Sigmoid colon (tissue), 4 donors: ENCODE results near the gene MIF.

Experiments used
- CTCF ChIP-seq, 4 experiments: fragments of 450-650 bp in 3 of 4; fragments of 200-600 bp in 1 of 4; IDR thresholded peaks; one replicate each; pipeline ENCODE4 v1.5.1; 2016 to 2019; ENCODE audit warnings: antibody characterized with exemption in 4 of 4, mild to moderate bottlenecking in 3 of 4, moderate library complexity in 2 of 4
- EP300 ChIP-seq, 4 donors: sonication (generic); formaldehyde crosslinking; IDR thresholded peaks; one replicate each; pipeline ENCODE4 v1.6.1; 2017; ENCODE audit warnings: antibody characterized with exemption in 4 of 4
- POLR2A ChIP-seq, 2 donors: fragments of 450-650 bp; IDR thresholded peaks; one replicate each; pipeline ENCODE4 v1.6.1; 2016; ENCODE audit warnings: antibody characterized with exemption in 2 of 2, mild to moderate bottlenecking in 2 of 2, moderate library complexity in 2 of 2
- POLR2AphosphoS5 ChIP-seq, 4 donors: sonication (generic); formaldehyde crosslinking; IDR thresholded peaks; one replicate each; pipeline ENCODE4 v1.6.1; 2017; ENCODE audit warnings: antibody characterized with exemption in 4 of 4

- TF ChIP-seq CTCF (IDR thresholded peaks at IDR 0.05), result peak; percentile 4 to 60 (median 11)
- peak; percentile 83 for TF ChIP-seq POLR2A (IDR thresholded peaks at IDR 0.05)
- no peak for TF ChIP-seq EP300 (IDR thresholded peaks at IDR 0.05)
- peak; percentile 90 to 97 (median 94) for TF ChIP-seq POLR2AphosphoS5 (IDR thresholded peaks at IDR 0.05)
Measured at GRCh38 chr22:23857606-23858483, 36.3 kb upstream of the MIF start, which contains the start of gene SLC2A11.
